ENCODE data around the gene CACNG5. TPM values are rescaled to one million over a fixed set of nuclear protein-coding genes. Genes with fewer than 3 reads are reported as not detected.
A peak's percentile ranks its signal among the peaks of the same experiment; 100 is the strongest.

CACNG5 gene
- total RNA-seq, 1 donor from 2014 or later: 0.52 TPM

GRCh38 chr17:66842505-66842904, 7.6 kb downstream of the CACNG5 start:
- no peaks in the 10 kb centered on the region for H3K36me3 ChIP-seq (ENCODE audit: control insufficient read depth in 3 of 3, insufficient read depth in 3 of 3, low read length in 3 of 3)
- no peak overlapping the region for H3K4me3 ChIP-seq (ENCODE audit: low read length in 3 of 3)
- H3K4me1 ChIP-seq (ENCODE audit: control insufficient read depth in 3 of 3, insufficient read depth in 3 of 3, low read length in 3 of 3): no peaks in the 10 kb centered on the region
- H3K27me3 ChIP-seq (ENCODE audit: control insufficient read depth in 3 of 3, insufficient read depth in 3 of 3, low read length in 3 of 3): peaks cover 0 to 19% (median 11%) of the 10 kb centered on the region in 3 donors
- no peaks in the 10 kb centered on the region for H3K9me3 ChIP-seq (ENCODE audit: control insufficient read depth in 3 of 3, low read length in 3 of 3)
- no peak overlapping the region for H3K27ac ChIP-seq (ENCODE audit: low read depth, low read length)
- H3K9ac ChIP-seq (ENCODE audit: low read depth in 1 of 3, low read length in 3 of 3): no peak overlapping the region

DNA sequence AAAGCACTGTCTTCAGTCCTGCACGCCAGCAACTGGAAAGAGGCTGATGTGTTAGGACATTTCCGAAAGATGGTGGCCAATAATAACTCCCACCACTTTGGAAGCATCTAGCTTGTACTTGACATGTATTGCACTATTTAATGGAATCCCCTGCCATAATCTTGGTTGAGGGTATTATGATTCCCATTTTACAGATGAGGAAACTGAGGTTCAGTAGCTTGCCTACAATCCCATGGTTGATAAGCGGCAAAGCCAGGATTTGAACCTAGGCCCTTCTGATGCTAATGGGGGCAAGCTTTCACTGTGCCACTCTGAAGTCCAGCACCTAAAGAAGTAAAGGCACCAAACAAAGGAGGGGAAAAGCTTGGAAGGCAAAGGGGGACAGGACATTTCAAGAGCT, 8.0 kb downstream of the CACNG5 start:
- Histone ChIP-seq H3K9ac (ENCODE audit: low read depth in 1 of 3, low read length in 3 of 3) (no peak overlapping the region), H3K36me3 (ENCODE audit: control insufficient read depth in 3 of 3, insufficient read depth in 3 of 3, low read length in 3 of 3) (no peaks in the 10 kb centered on the region), H3K9me3 (ENCODE audit: control insufficient read depth in 3 of 3, low read length in 3 of 3) (no peaks in the 10 kb centered on the region), H3K4me3 (ENCODE audit: low read length in 3 of 3) (no peak overlapping the region), H3K4me1 (ENCODE audit: control insufficient read depth in 3 of 3, insufficient read depth in 3 of 3, low read length in 3 of 3) (no peaks in the 10 kb centered on the region), H3K27me3 (ENCODE audit: control insufficient read depth in 3 of 3, insufficient read depth in 3 of 3, low read length in 3 of 3) (peaks cover 0 to 14% (median 6%) of the 10 kb centered on the region in 3 donors), H3K27ac (ENCODE audit: low read depth, low read length) (no peak overlapping the region)

GRCh38 chr17:66843627-66844026, 8.7 kb downstream of the CACNG5 start:
- Histone ChIP-seq H3K27ac (ENCODE audit: low read depth, low read length) (no peak overlapping the region), H3K4me3 (ENCODE audit: low read length in 3 of 3) (no peak overlapping the region), H3K27me3 (ENCODE audit: control insufficient read depth in 3 of 3, insufficient read depth in 3 of 3, low read length in 3 of 3) (peaks cover 0 to 14% (median 6%) of the 10 kb centered on the region in 3 donors), H3K4me1 (ENCODE audit: control insufficient read depth in 3 of 3, insufficient read depth in 3 of 3, low read length in 3 of 3) (no peaks in the 10 kb centered on the region), H3K36me3 (ENCODE audit: control insufficient read depth in 3 of 3, insufficient read depth in 3 of 3, low read length in 3 of 3) (no peaks in the 10 kb centered on the region), H3K9me3 (ENCODE audit: control insufficient read depth in 3 of 3, low read length in 3 of 3) (no peaks in the 10 kb centered on the region), H3K9ac (ENCODE audit: low read depth in 1 of 3, low read length in 3 of 3) (no peak overlapping the region)

- H3K4me3 ChIP-seq (ENCODE audit: low read length in 3 of 3): no peak overlapping the region
- no peaks in the 10 kb centered on the region for H3K36me3 ChIP-seq (ENCODE audit: control insufficient read depth in 3 of 3, insufficient read depth in 3 of 3, low read length in 3 of 3)
- H3K9me3 ChIP-seq (ENCODE audit: control insufficient read depth in 3 of 3, low read length in 3 of 3): no peaks in the 10 kb centered on the region
- no peak overlapping the region for H3K27ac ChIP-seq (ENCODE audit: low read depth, low read length)
- peaks cover 0 to 1% (median 0%) of the 10 kb centered on the region in 3 donors for H3K27me3 ChIP-seq (ENCODE audit: control insufficient read depth in 3 of 3, insufficient read depth in 3 of 3, low read length in 3 of 3)
- peaks cover 16 to 19% (median 18%) of the 10 kb centered on the region in 3 donors for H3K4me1 ChIP-seq (ENCODE audit: control insufficient read depth in 3 of 3, insufficient read depth in 3 of 3, low read length in 3 of 3)
- no peak overlapping the region for H3K9ac ChIP-seq (ENCODE audit: low read depth in 1 of 3, low read length in 3 of 3)
These were observed 12.8 kb downstream of the CACNG5 start for GRCh38 chr17:66847704-66848103.

- Histone ChIP-seq H3K9ac (ENCODE audit: low read depth in 1 of 3, low read length in 3 of 3) (no peak overlapping the region), H3K36me3 (ENCODE audit: control insufficient read depth in 3 of 3, insufficient read depth in 3 of 3, low read length in 3 of 3) (no peaks in the 10 kb centered on the region), H3K27ac (ENCODE audit: low read depth, low read length) (no peak overlapping the region), H3K9me3 (ENCODE audit: control insufficient read depth in 3 of 3, low read length in 3 of 3) (no peaks in the 10 kb centered on the region), H3K4me1 (ENCODE audit: control insufficient read depth in 3 of 3, insufficient read depth in 3 of 3, low read length in 3 of 3) (peaks cover 16 to 19% (median 18%) of the 10 kb centered on the region in 3 donors), H3K27me3 (ENCODE audit: control insufficient read depth in 3 of 3, insufficient read depth in 3 of 3, low read length in 3 of 3) (no peaks in the 10 kb centered on the region), H3K4me3 (ENCODE audit: low read length in 3 of 3) (no peak overlapping the region)
These were observed 13.6 kb downstream of the CACNG5 start for GRCh38 chr17:66848496-66848895.

- H3K4me1 ChIP-seq (ENCODE audit: control insufficient read depth in 3 of 3, insufficient read depth in 3 of 3, low read length in 3 of 3): peaks cover 16 to 19% (median 18%) of the 10 kb centered on the region in 3 donors
- no peak overlapping the region for H3K4me3 ChIP-seq (ENCODE audit: low read length in 3 of 3)
- no peaks in the 10 kb centered on the region for H3K9me3 ChIP-seq (ENCODE audit: control insufficient read depth in 3 of 3, low read length in 3 of 3)
- H3K27me3 ChIP-seq (ENCODE audit: control insufficient read depth in 3 of 3, insufficient read depth in 3 of 3, low read length in 3 of 3): no peaks in the 10 kb centered on the region
- H3K27ac ChIP-seq (ENCODE audit: low read depth, low read length): no peak overlapping the region
- H3K9ac ChIP-seq (ENCODE audit: low read depth in 1 of 3, low read length in 3 of 3): no peak overlapping the region
- H3K36me3 ChIP-seq (ENCODE audit: control insufficient read depth in 3 of 3, insufficient read depth in 3 of 3, low read length in 3 of 3): no peaks in the 10 kb centered on the region
These were observed 14.2 kb downstream of the CACNG5 start for GRCh38 chr17:66849032-66849655.

- peaks cover 0 to 2% (median 0%) of the 10 kb centered on the region in 3 donors for H3K9me3 ChIP-seq (ENCODE audit: control insufficient read depth in 3 of 3, low read length in 3 of 3)
- no peaks in the 10 kb centered on the region for H3K36me3 ChIP-seq (ENCODE audit: control insufficient read depth in 3 of 3, insufficient read depth in 3 of 3, low read length in 3 of 3)
- peaks cover 16 to 19% (median 18%) of the 10 kb centered on the region in 3 donors for H3K4me1 ChIP-seq (ENCODE audit: control insufficient read depth in 3 of 3, insufficient read depth in 3 of 3, low read length in 3 of 3)
- peak overlapping the region in 1 of 3 donors; percentile 35 for H3K4me3 ChIP-seq (ENCODE audit: low read length in 3 of 3)
- no peaks in the 10 kb centered on the region for H3K27me3 ChIP-seq (ENCODE audit: control insufficient read depth in 3 of 3, insufficient read depth in 3 of 3, low read length in 3 of 3)
- H3K9ac ChIP-seq (ENCODE audit: low read depth in 1 of 3, low read length in 3 of 3): peak overlapping the region in 1 of 3 donors; percentile 66
- H3K27ac ChIP-seq (ENCODE audit: low read depth, low read length): peak overlapping the region; percentile 72
These were observed 15.1 kb downstream of the CACNG5 start for GRCh38 chr17:66849851-66850580.

DNA sequence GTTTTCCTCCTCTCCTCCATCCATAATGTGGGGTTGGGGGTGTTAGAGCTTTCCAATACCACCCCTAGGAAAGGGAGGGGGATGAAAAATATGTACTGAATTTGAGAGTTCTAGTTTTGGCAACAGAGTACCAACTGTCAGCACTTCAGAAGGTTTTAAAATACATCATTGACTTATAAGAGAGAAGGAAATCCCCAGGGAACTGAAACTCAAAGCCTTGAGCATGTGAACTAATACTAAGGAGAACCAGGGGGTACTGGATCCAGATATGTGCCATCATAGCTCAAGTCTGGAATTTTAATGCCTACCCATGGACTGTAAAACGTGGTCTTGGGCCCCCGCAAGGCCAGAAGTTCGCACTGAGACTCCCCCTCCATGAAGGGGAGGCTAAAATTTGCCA, 15.8 kb downstream of the CACNG5 start:
- no peaks in the 10 kb centered on the region for H3K27me3 ChIP-seq (ENCODE audit: control insufficient read depth in 3 of 3, insufficient read depth in 3 of 3, low read length in 3 of 3)
- H3K9ac ChIP-seq (ENCODE audit: low read depth in 1 of 3, low read length in 3 of 3): peak overlapping the region in 1 of 3 donors; percentile 8
- peaks cover 0 to 3% (median 0%) of the 10 kb centered on the region in 3 donors for H3K9me3 ChIP-seq (ENCODE audit: control insufficient read depth in 3 of 3, low read length in 3 of 3)
- H3K36me3 ChIP-seq (ENCODE audit: control insufficient read depth in 3 of 3, insufficient read depth in 3 of 3, low read length in 3 of 3): no peaks in the 10 kb centered on the region
- H3K4me3 ChIP-seq (ENCODE audit: low read length in 3 of 3): peak overlapping the region in 1 of 3 donors; percentile 13
- H3K4me1 ChIP-seq (ENCODE audit: control insufficient read depth in 3 of 3, insufficient read depth in 3 of 3, low read length in 3 of 3): peaks cover 16 to 19% (median 18%) of the 10 kb centered on the region in 3 donors
- H3K27ac ChIP-seq (ENCODE audit: low read depth, low read length): peak overlapping the region; percentile 56

GRCh38 chr17:66855204-66855603, 20.3 kb downstream of the CACNG5 start:
- no peak overlapping the region for H3K27ac ChIP-seq (ENCODE audit: low read depth, low read length)
- peaks cover 7 to 11% (median 8%) of the 10 kb centered on the region in 3 donors for H3K4me1 ChIP-seq (ENCODE audit: control insufficient read depth in 3 of 3, insufficient read depth in 3 of 3, low read length in 3 of 3)
- no peaks in the 10 kb centered on the region for H3K36me3 ChIP-seq (ENCODE audit: control insufficient read depth in 3 of 3, insufficient read depth in 3 of 3, low read length in 3 of 3)
- H3K9ac ChIP-seq (ENCODE audit: low read depth in 1 of 3, low read length in 3 of 3): no peak overlapping the region
- H3K9me3 ChIP-seq (ENCODE audit: control insufficient read depth in 3 of 3, low read length in 3 of 3): peaks cover 0 to 3% (median 0%) of the 10 kb centered on the region in 3 donors
- no peaks in the 10 kb centered on the region for H3K27me3 ChIP-seq (ENCODE audit: control insufficient read depth in 3 of 3, insufficient read depth in 3 of 3, low read length in 3 of 3)
- H3K4me3 ChIP-seq (ENCODE audit: low read length in 3 of 3): no peak overlapping the region

Measured in skeletal muscle tissue (tissue), 4 donors.